ENCODE data around the gene DOK1.
A peak's percentile ranks its signal among the peaks of the same experiment; 100 is the strongest.

Gene DOK1

DNA sequence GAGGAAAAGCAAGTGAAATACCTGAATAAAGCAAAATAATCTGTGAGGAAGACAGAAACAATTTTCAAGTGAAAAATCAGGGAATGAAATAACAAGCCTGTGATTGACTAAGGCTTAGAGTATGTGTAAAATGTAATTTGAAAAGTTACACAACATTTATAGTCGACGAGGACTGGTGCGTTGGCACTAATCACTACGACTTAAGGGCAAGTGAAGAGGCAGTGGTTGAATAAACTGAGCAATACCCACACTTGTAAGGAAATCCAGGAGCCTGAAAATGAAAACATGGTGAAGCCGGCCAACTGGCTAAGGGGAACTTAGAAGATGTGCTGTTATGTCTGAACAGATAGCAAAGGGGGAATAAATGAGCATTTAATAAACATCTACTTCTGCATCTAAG lies 13.4 kb downstream of the DOK1 start:
- no peak for DNase-seq (ENCODE audit: low read depth, low spot score)

DNA sequence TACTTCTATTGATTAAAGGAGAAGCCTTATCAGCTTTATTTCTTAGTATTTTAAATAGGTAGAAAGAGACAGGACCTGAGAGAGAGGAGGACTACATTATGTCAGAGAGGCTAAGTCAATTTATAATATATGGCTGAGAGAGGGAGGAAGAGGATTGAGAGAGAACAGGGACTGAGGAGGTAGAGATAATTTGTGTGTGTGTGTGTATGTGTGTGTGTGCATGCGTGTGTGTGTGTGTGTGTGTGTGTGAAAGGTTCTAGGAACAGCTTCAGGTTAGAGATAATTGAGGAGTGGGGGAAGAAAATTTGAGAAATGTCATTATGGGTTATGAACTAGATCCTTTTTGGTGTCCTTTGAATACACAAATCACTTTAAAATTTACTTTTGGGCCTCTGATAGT lies 15.2 kb downstream of the DOK1 start:
- no peak for DNase-seq (ENCODE audit: low read depth, low spot score)

DNA sequence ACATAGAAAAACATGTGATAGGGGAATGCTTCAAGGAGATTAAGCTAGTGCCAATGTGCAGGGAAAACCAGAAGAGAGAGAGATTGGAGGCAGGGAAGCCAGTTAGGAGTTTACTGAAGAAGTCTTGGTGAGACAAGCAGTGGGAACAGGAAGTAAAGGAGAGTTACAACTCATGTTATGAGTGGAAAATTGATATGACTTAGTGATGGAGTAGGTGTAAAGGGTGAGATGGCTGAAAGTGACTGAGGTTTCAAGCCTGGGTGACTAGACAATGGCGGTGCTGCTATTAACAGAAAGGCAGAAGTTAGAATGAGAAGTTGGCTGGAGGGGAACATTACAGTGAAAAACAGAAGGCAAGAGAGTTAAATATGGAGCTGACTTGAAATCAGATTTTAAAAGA lies 16.5 kb downstream of the DOK1 start:
- no peak for DNase-seq (ENCODE audit: low read depth, low spot score)

DNA sequence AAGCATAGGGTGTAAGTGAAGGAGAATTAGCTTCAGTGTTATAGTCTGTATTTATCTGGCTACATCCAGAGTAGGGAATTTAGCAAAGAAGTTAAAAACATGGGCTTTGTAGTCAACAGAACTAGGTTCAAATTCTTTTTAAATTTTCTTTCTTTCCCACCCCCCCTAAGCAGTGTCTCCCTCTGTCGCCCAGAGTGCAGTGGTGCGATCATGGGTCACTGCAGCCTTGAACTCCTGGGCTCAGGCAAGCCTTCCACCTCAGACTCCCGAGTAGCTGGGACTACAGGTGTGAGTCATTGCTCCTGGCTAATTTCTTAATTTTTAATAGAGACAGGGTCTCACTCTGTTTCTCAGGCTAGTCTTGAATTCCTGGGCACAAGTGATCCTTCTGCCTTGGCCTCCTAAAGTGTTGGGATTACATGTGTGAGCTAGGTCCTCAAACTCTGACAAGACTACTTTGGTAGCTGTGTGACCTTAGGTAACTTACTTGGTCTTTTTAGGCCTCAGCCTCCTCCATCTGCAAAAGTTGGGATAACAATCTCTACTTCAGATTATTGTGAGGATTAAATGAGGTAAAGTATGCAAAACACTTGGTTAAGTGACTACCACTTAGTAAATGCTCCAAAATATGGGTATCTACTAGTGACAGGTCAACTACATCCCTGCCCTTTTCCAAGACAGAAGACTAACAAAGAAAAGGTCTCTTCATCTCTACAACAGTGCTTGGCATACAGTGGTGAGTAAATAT lies 17.8 kb downstream of the DOK1 start:
- DNase-seq (ENCODE audit: low read depth, low spot score): no peak

DNA sequence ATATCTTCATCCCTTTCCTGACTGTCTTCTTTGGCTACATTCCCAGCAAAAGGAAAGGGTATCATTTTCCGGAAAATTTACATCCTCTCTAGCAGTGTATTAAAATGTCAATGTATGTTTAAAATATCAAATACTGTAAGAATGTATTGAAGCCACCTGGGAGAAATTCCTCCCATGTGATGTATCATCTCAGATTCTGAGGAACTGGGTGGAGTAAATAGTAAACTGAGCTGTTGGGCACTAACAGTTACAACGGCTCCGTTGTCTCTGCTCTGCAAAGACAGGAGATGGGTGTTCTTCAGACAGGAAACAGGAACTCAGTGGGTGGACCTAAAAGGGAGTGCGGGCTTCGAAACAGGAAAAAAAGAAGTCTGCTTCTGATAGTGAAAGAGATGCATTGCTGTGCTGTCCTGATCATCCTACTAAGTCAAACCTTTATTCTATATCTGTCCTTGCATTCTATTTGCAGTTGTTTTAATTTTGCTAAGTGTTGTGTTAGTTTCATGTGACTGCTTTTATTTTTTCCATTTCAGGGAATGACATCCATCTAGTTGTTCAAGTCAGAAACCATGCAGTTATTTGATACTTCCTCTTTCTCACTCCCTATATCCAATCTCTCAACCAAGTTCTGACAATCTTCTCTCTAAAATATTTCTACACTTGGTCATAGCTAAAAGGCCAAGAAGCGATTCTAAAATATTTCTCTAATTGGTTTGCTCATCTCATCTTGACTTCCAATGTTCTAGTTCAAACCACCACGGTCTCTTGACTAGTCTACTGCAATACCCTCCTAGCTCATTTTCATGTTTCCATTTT lies 19.4 kb downstream of the DOK1 start:
- DNase-seq (ENCODE audit: low read depth, low spot score): no peak

DNA sequence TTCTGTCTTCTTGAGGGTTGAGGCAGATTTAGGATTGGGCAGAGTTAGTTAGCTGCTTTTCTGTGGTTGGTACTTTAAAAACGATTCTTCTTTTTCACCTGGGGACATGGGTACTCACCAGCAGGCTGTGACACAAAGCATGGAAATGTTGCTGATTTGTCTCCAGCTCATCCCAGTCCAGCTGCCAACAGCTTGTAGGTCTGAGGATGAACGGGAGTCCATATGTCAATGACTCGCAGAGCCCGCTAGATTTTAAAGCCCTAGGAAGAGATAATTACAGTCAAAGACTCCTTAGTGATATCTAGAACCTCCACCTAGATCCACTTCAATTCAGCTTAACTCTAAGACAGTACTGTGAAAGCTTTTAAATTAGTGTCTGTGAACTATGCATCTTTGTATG lies 20.8 kb downstream of the DOK1 start:
- no peak for DNase-seq (ENCODE audit: low read depth, low spot score)

DNA sequence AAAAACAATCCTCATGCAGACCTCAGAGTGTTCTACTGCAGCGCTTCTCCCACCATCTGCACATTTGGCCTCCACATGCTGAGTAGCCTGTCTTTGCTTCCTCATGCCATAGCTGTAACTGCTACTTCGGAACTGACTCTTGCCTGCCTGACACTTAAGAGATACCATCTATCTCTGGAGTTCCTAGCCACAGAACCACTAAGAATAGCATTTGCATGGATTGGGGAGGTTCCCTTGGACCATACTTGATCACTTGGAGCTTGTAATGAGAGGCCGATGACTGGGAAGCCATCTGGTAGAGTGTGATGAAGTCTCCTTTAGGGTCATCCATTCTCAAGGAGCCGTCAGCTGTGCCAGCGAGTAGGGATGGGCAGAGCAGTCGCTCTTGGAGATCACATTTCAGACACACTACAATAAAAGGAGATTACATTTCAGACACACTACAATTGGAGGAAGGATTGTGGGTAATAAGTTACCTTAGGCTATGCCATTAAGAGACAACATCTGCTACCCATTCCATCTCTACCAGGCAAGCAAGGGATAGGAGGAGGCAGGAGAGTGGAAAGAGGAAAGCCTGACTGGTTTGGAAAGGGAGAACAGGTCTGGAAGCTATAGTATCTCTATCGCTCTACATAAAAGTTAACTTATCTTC lies 21.8 kb downstream of the DOK1 start:
- DNase-seq (ENCODE audit: low read depth, low spot score): no peak

DNA sequence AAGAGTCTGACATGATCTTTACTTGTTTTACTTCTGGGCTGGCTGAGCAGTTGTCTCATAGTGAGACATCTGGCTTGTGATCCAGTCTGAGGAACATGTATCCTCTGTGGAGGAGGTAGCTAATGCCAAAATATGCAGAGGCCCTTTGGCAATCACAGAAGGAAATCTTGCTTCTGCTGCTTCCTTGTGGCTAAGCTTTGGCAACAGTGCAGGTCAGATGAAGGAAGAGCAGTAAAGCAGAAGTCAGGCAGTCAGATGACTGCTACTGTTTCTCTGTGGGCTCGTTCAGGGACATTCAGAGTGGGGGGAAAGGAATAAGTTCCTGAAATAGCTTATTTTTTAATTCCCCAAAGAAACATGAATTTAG lies 22.3 kb downstream of the DOK1 start:
- DNase-seq (ENCODE audit: low read depth, low spot score): no peak

DNA sequence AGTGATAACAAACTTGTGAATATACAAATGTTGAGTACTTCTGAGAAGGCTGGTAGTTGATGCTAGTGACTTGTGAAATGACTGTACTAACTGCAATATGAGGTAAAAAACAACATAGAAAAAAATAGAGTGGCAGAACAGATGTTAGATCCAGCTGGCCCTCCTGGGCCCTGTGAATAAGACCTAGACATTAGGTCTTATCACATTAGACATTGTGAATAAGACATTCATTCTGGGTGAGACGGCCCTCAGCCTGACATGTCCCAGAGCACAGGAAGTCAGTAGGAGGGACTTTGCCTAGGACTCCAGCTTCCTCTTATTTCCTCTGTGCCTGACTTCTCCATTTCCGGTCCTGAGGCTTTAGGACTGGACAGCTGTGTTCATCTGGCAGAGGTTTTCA lies 22.9 kb downstream of the DOK1 start:
- no peak for DNase-seq (ENCODE audit: low read depth, low spot score)

DNA sequence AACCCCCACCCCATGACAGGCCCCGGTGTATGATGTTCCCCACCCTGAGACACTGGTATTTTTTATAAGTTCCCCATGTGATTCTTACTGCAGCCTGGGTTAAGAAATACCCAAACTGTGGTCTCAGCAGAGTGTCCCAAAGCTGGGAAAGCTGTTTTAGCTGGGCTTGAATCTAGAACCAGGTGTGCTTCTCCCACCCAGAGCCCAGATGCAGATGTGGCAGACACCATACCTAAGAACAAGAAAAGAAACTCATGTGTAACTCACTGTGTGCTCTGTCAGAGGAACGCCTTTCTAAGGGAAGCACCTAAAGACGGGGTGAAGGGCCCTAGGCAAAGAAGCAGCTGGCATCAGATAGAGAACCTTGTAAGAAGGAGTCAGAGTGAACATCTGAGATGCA lies 23.9 kb downstream of the DOK1 start:
- DNase-seq (ENCODE audit: low read depth, low spot score): no peak

DNA sequence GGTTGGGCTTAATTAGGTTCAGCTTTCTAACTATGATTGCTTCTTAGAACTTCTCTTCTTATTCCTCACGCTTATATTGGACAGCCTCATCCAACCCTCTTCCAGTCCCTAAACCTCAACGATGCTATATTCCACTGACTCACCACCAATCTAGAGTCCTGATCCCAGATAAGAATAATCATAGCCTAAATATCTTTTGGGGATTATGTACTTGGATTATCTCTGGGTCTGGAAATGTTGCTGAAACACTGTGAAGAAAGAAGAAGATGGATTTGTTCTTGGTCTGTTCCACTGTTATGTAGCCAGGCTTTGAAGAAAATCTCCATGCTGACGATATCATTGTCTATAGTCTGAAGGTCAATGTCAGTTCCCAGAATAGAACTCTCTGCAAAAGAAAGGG lies 26.9 kb downstream of the DOK1 start:
- DNase-seq (ENCODE audit: low read depth, low spot score): no peak

DNA sequence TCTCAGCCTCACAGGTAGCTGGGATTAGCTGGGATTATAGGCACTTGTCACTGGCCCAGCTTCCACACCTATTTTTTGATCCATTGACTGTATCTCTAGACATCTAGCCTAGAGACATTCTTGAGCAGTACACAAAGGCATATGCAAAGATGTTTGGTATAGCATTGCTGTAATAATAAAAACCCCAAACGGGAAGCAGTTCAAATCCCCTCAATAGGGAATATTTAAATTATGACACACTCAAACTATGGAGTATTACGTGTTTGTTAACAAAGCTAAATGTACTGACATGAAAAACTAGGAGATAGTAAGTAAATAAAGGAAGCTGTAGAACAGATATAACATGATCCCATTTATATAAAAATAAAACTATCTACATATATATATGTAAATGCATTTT lies 27.7 kb downstream of the DOK1 start:
- no peak for DNase-seq (ENCODE audit: low read depth, low spot score)

DNA sequence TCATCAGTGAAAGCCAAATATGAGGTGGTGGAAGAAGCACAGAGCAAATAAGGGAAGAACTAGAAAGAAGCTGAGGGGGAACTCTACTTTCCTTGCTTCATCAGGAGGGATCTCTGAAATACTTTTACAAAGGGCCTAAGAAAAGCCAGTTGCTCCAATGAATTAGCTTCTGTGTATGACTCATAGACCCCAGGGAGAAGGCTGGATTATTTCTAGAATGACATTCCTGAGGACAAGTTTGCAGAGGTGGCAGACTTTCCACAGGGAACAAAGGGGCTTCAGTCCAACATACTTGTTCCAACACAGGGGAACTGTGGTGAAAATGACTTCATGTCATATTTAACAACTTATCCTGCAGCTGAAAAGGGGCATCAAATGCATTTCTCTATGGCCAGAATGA lies 29.0 kb downstream of the DOK1 start:
- DNase-seq (ENCODE audit: low read depth, low spot score): no peak

DNA sequence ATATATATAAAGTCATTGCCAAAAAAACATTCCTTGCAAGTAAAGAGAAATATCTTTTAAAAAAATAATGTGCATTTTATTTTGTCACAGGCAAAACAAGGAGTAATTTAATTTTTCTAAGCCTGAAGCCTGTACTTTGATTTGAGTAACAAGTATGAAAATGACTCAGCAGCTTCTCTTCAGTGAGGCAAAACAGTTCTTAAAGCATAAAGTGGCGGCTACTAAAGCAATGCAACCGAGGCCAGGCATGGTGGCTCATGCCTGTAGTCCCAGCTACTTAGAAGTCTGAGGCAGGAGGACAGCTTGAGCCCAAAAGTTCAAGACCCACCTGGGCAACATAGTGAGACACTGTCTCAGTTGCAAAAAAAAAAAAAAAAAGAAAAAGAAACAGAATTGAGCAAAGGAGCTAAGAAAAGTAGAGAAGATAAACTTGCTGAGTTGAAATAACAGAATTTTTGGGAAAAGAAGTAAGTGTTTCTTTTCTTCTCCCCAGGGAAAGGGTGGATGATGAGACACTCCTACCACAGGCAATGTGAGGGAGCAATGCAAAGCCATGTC lies 29.6 kb downstream of the DOK1 start:
- DNase-seq (ENCODE audit: low read depth, low spot score): no peak

DNA sequence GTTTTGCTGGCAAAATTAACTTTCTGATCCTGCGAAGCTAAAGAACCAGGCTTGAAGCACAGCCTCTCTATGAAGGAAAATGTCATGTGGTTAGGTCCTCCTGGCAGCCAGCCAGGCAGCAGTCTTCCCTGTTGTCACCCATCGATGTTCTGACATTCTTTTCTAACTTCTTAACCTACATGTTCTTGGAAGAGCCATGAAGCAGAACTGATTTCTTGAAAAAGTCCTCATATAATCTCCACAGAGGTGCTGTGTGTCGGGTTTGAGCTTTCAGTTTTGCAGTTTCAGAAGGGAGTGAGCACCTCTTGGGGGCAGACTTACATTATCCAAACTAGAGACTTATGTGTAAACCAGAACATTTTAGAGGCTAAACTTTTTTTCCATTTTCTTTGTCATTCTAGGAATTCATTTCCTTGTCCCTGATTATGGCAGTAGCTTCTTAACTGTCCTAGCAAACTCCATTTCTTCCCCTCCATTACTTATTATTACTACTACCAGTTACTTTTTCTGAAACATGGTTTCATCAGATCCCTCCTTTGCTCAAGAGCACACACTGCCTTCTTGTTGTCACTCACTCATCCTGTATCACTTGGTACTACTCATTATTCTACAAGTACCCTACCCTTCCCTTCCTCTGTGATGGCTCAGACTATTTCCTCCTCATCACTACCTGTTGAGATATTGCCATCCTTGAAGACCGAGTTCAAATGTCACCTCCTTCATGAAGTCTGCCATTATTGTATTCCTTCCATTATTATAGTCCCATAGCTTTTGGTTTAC lies 31.1 kb downstream of the DOK1 start:
- no peak for DNase-seq (ENCODE audit: low read depth, low spot score)

DNA sequence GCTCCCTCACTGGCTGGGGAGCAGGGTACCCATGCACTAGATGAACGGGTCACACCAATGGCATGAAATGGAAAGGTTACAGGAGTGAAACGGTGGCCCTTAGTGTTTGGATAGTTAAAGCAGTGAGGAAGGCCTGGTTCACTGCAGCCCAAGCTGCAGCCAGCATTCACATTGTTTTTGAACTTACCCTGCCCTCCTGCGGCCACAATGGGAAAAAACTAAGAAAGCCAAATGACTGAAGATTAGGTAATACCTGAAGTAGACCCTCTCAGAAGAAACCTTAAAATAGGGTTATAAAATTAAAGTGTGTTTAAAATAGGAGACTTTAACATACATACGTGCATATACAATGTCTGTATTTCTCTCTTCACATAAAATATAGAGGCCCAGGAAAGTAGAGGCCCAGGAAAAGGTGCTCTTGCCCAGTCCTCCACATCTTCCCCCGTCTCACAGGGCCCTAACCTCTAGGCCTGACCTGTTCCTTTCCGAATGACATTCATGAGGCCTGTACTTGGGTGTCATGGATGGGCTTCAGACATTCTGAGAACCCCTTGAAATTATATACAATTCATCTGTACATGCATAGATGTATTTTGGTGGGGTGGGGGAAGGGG lies 33.3 kb downstream of the DOK1 start:
- DNase-seq (ENCODE audit: low read depth, low spot score): peak; percentile 34

DNA sequence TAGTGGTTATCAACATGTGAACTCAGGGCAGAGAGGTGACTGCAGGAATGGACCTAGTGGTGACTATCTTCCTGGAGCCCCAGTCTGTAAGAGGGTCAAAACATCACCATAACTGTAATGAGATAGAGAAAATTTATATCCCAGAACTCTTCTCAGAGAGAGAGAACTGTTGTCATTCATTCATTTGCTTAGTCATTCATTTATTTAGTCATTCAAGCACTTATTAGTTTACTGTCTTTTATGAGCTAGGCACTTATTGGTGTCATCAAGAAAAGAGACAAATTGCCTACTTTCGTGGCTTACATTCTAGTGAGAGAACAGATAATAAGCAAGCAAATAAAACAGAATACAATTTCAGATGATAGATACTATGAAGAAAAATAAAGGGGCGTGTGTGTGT lies 34.1 kb downstream of the DOK1 start:
- no peak for DNase-seq (ENCODE audit: low read depth, low spot score)

DNA sequence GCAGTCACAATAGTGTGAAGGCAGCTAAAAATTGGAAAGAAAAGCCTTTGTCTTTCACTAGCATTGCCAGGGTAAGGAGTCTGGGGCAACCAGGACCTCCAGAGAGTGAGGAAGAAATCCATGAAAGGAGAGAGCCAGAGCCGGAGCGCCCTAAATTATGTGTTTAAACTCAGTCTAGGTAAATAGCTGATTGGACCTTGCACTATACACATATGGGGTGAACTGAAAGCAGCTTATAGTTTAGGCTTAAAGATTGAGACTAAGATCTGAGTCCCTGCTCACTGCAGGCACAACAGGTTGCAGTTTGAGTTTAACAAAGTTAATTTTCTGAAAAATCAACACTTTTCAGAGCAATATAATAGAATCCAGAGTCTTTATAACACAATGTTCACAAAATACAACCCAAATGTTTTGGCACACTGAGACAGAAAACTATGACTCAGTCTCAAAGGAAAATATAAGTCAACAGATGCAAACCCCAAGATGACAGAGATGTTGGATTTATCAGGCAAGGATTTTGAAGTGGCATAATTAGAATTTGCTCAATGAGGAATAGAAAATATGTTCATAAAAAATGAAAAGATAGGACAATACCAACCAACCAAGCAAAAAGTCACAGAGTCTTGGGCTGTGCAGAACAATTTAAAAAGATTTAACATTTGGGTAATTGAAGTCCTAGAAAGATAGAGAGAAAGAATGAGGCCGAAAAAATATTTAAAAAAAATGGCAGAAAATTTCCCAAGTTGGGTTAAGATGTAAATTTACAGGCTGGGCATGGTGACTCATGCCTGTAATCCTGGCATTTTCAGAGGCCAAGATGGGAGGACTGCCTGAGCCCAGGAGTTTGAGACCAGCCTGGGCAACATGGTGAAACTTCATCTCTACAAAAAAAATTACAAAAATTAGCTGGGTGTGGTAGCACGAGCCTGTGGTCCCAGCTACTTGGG lies 39.6 kb downstream of the DOK1 start:
- DNase-seq (ENCODE audit: low read depth, low spot score): no peak

DNA sequence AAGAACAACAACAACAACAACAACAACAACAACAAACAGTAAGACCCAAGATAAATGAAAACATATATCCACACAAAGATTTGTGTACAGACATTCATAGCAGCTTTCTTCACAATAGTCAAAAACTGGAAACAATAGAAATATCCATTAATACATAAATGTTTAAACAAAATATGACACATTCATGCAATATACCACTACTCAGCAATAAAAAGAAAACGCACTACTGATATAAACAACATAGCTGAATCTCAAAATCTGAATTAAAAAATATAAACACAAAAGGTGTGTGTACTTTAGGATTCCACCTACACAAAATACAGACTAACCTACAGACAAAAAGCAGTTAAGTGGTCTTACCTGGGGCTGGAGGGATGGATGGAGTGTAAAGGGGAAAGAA lies 42.1 kb downstream of the DOK1 start:
- DNase-seq (ENCODE audit: low read depth, low spot score): no peak

DNA sequence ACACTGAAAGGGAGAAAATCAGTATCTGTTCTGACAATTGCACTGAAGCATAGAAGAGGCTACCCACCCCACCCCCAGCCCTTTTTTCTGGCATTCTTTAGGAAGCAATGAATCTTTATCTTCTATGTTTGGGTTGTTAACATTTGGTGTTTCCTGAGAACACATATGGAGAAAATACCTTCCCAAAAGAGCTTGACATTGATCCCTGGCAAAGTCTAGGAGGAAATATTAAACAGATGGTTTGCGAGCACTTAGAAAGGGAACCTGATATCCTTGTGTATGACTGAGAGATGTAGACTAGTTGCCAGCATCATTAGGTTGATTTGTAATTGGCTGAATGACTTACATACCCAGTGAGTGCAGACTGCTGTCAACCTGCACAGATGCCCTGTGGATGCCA lies 42.9 kb downstream of the DOK1 start:
- no peak for DNase-seq (ENCODE audit: low read depth, low spot score)
